GM19043 (cell line): ENCODE measurements around the gene GRIN2A.

Source experiments
- ATAC-seq: cut with Tn5 transposase; IDR thresholded peaks from one replicate; pipeline ENCODE4 v1.9.1; 2021; ENCODE audit warnings: low read depth; ENCODE audit not compliant: unreplicated experiment

Gene GRIN2A

GRCh38 chr16:10137341-10137740 is 44.9 kb downstream of the GRIN2A start:
- ATAC-seq: no peak

GRCh38 chr16:10136916-10137315 is 45.3 kb downstream of the GRIN2A start:
- ATAC-seq: no peak

- ATAC-seq: no peak
These were observed 51.7 kb downstream of the GRIN2A start for GRCh38 chr16:10130538-10130937.

DNA sequence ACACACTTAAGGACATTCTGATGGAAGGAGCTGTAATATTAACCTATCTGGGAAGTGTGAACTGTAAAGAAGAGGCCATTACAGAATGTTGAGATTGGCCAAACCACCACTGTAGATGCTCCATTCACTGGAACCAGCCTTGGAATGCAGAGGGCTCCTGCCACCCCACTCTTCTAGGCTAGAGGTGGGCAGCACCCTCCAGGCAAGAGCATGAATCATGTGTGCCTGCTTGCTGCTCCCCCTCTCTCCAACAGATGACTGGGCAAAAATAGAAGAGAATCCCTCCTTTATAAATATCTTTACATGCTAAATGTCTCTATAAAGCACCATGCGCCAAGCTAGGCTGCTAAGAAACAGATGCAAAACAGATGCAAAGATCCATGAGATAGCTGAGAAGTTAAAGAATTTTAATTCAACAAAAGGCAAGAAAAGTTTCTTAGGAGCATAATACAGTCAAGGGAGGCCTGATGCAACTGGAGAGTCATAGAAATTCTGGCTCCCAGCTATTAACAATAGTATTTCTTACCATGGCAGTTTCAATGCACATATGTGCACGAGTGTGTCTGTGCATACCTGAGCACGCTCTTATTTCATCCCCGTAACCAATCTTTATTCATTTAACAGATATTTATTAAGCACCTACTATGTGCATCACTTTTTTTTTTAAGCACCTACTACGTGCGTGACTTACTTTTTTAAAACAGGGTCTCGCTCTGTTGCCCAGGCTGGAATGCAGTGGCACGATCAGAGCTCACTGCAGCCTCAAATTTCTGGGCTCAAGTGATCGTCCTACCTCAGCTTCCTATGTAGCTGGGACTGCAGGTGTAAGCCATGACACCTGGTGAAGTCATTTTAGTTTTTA is 53.6 kb downstream of the GRIN2A start:
- no peak for ATAC-seq

- ATAC-seq: no peak
These were observed 55.5 kb downstream of the GRIN2A start for GRCh38 chr16:10126686-10127085.

DNA sequence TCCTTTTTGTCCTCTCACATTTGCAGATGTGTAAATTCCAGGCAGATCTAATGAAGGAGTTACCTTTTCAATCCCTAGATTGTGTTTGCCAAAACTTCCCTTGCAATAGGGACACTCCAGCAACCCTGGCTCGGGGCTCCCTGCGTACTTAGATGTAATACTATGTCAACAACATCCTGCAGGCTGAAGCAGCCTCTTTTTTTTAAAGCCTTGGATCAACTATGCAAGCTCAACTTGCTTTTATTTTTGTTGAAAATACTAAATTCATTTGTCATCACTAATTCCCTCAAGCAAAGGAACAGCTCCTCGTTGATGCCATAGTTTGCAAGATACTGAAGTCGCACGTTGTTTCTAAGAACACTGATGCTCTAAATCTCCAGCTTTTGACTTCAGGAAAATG is 59.1 kb downstream of the GRIN2A start:
- no peak for ATAC-seq

GRCh38 chr16:10122546-10122945 is 59.7 kb downstream of the GRIN2A start:
- no peak for ATAC-seq

GRCh38 chr16:10121897-10122425 is 60.3 kb downstream of the GRIN2A start:
- no peak for ATAC-seq

DNA sequence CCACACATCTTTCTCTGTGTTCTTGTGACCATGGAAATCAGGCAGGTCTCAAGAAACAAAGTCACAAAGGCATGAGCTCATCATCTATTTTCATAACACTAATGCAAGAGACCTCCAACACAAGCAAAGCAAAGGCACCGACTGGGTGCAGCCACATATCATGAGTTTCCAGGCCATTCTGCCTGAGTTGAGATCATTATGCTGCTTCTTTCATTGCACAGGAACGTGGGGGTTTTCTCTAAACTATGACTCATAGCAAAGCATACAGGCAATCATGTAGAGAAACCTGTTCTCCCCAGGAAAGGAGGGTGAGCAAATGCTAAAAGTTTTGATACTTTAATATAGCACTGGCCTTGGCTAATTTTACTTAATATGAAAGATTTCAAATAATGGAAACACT is 60.7 kb downstream of the GRIN2A start:
- no peak for ATAC-seq

DNA sequence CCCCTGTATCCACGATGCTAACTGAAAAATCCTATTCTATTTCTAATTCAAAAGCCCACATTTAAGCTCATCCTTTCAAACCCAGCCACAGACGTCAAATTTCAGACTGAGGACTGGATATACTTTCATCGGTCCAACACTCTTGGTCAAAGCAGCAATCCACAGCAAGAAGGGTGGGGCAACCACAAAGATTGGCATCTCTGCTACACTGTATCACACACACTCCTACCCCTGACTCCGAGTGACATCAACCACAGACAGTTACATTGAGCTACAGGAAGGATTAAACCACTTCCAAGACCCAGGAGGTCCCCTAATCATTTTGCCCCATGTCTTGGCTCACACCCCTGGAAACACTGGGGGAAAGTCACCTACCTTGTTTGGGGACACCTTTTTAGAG is 61.3 kb downstream of the GRIN2A start:
- no peak for ATAC-seq

GRCh38 chr16:10114409-10114808 is 67.8 kb downstream of the GRIN2A start:
- ATAC-seq: no peak

DNA sequence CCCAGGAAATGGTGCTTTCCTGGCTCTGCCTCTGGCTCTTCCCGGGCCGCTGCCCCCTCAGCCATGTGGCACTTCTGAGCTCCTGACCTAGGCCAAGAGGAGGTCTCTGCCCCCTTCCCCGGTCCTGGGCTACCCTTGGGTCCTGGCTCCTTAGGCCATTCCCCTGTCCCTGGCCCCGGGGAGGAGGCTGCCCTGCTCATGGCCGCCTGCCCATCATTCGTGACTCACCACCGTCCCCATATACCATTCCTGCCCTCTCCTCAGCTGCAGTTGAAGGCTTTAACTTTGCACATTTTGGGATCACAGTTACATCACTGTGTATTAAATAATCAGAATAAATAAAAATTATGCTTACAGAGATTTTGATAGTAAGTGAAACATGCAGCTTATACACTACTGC is 69.0 kb downstream of the GRIN2A start:
- no peak for ATAC-seq

- ATAC-seq: no peak
These were observed 70.2 kb downstream of the GRIN2A start for GRCh38 chr16:10112021-10112420.

GRCh38 chr16:10111156-10111761 is 71.0 kb downstream of the GRIN2A start:
- no peak for ATAC-seq

DNA sequence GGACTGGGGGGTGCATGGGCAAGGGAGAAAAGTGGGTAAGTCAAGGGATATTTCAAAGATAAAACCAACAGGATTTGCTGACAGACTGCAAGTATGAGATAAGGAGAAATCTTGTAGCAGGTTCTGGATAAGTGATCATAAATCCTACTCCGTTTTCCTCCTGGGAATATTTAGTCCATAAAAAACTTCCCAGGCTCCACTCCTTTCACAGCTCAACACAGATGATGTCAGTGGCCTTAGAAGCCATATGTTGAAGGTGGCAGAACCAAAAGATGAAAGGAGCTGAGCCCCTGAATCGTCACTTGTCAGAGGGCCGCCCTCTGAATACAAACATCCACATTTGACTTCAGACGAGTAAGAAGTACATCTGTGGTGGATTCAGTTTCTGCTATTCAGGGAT is 71.7 kb downstream of the GRIN2A start:
- no peak for ATAC-seq

GRCh38 chr16:10107081-10107480 is 75.1 kb downstream of the GRIN2A start:
- no peak for ATAC-seq

DNA sequence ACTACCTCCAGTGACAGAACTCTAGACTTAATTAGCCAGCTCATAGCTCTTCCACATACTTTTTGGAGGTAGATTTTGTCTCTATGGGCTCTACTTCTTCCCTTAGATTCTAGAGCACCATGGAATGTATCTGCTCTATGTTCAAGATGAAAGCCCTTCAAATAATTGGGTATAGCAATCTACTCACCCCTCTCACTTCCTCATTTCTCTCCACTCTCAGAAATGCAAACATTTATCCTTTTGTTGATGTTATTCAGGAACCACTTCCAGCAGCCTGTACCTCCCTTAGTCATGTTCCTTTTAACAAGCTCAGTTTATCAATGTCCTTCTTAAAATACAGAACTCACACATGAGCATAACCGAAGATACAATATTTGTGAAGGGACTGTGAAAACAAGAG is 78.5 kb downstream of the GRIN2A start:
- ATAC-seq: no peak

DNA sequence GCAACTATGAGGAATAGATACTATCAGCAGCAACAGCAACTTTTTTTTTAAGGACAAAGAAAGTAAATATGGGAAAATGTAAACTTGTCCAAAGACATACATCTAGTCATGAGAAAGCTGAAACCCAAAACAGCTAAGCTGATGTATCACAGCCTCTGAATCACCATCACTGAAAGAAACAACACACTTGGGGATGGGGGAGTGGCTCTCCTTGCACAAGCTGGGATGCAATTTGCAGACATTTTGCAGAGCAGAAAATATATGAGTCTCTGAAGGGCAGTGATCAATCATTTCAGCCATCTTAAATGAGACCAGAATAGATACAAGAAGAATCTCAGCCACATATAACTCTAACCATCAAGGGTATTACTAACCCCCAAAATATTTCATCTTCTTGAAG is 79.1 kb downstream of the GRIN2A start:
- no peak for ATAC-seq

- no peak for ATAC-seq
These were observed 81.4 kb downstream of the GRIN2A start for GRCh38 chr16:10100829-10101228.

- no peak for ATAC-seq
These were observed 83.2 kb downstream of the GRIN2A start for GRCh38 chr16:10098991-10099390.

GRCh38 chr16:10097271-10097670 is 85.0 kb downstream of the GRIN2A start:
- ATAC-seq: no peak

- ATAC-seq: no peak
These were observed 88.7 kb downstream of the GRIN2A start for GRCh38 chr16:10093576-10093975.
